ENCODE measurements around the gene ARL14EP. TPM values are rescaled to one million over a fixed set of nuclear protein-coding genes. Genes with fewer than 3 reads are reported as not detected.

ARL14EP gene
- total RNA-seq, 1 experiment from 2014 or later: 22.1 TPM

DNA sequence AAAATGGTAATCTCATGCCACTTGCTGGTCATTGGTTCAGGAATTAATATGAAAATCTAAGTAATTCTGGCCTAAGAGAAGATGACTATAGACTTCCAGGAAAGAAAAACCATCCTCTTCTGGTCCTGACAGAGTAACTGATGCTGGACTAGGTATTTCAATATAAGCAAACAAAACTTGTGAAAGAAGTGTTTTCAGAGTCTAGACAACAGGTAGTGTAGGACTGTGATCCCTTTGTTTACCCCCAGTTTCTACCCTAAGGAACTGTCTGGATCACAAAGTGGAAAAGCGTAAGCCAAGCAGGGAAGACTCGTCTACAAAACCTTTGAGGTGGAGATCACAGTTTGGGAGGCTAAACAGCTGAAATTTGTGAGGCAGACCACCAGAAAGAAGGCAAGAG is 30.4 kb upstream of the ARL14EP start:
- BruUV-seq (replicated peaks): no TSS peak
- TF ChIP-seq, protein P1, sequence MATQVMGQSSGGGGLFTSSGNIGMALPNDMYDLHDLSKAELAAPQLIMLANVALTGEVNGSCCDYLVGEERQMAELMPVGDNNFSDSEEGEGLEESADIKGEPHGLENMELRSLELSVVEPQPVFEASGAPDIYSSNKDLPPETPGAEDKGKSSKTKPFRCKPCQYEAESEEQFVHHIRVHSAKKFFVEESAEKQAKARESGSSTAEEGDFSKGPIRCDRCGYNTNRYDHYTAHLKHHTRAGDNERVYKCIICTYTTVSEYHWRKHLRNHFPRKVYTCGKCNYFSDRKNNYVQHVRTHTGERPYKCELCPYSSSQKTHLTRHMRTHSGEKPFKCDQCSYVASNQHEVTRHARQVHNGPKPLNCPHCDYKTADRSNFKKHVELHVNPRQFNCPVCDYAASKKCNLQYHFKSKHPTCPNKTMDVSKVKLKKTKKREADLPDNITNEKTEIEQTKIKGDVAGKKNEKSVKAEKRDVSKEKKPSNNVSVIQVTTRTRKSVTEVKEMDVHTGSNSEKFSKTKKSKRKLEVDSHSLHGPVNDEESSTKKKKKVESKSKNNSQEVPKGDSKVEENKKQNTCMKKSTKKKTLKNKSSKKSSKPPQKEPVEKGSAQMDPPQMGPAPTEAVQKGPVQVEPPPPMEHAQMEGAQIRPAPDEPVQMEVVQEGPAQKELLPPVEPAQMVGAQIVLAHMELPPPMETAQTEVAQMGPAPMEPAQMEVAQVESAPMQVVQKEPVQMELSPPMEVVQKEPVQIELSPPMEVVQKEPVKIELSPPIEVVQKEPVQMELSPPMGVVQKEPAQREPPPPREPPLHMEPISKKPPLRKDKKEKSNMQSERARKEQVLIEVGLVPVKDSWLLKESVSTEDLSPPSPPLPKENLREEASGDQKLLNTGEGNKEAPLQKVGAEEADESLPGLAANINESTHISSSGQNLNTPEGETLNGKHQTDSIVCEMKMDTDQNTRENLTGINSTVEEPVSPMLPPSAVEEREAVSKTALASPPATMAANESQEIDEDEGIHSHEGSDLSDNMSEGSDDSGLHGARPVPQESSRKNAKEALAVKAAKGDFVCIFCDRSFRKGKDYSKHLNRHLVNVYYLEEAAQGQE (IDR thresholded peaks at IDR 0.05; ENCODE audit: insufficient read depth in 1 of 2, low read depth in 2 of 2, low read length in 1 of 2): no peak
- TF ChIP-seq, protein P2, sequence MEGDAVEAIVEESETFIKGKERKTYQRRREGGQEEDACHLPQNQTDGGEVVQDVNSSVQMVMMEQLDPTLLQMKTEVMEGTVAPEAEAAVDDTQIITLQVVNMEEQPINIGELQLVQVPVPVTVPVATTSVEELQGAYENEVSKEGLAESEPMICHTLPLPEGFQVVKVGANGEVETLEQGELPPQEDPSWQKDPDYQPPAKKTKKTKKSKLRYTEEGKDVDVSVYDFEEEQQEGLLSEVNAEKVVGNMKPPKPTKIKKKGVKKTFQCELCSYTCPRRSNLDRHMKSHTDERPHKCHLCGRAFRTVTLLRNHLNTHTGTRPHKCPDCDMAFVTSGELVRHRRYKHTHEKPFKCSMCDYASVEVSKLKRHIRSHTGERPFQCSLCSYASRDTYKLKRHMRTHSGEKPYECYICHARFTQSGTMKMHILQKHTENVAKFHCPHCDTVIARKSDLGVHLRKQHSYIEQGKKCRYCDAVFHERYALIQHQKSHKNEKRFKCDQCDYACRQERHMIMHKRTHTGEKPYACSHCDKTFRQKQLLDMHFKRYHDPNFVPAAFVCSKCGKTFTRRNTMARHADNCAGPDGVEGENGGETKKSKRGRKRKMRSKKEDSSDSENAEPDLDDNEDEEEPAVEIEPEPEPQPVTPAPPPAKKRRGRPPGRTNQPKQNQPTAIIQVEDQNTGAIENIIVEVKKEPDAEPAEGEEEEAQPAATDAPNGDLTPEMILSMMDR (IDR thresholded peaks at IDR 0.05): no peak
- TF ChIP-seq TCF7L2 (IDR thresholded peaks at IDR 0.05; ENCODE audit: low read depth, low read length) (no peak), SIN3A (IDR thresholded peaks at IDR 0.05; ENCODE audit: borderline replicate concordance, insufficient read depth, low read depth, low read length) (no peak), POLR2AphosphoS5 (IDR thresholded peaks at IDR 0.05; ENCODE audit: low read depth, low read length) (no peak)
- no peaks in the 10 kb centered on the region for H3K9me3 ChIP-seq (ENCODE audit: control insufficient read depth, insufficient read depth, low read depth, low read length)

DNA sequence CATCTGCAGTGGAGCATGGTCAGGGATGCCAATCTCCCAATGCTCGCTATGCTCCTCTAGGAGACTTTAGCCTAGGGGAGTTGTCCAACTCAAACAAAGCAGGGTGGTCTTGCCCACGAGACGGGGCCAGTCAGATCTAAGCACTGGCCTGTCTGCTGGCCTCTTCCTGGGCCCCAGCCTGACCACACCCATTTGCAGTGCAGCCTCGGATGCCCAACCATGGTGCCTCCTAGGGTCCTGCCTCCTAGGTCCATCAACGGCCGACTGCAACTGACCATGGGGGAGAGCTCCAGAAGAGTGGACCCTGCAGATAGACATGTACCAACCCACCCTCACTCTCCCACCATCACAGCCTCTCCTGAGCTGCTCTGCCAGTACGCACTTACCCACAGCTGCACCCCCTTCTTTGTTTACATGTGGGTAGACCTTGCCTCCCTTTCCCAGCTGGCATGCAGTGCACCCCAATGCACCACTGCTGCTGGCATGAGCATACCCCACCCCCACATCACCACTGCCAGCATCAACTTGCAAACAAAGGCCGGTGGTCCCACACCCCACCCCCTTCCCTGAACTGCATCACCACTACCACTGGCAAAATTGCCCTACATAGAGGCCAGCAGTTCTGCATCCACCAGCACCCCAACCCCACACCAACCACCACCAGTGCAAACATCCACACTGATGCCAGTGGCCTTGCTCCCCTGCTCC is 27.6 kb upstream of the ARL14EP start:
- ATAC-seq: no peak
- H3K27ac ChIP-seq (ENCODE audit: low read length): no peak overlapping the region
- POLR2A ChIA-PET: interaction anchor here (0.7 kb wide), 1 partner anchor 35 kb away, joined by 4 read pairs; no protein-coding TSS in a partner anchor

More for the DNA sequence above, 30.4 kb upstream of the ARL14EP start:
- no peak for DNase-seq (ENCODE audit: low read depth, low spot score)
- no peak for ATAC-seq
- no peaks in the 10 kb centered on the region for H3K4me1 ChIP-seq (ENCODE audit: control insufficient read depth, insufficient read depth, low read length)
- CTCF ChIA-PET: no interaction called here
- H3K27ac ChIP-seq (ENCODE audit: low read length): no peak overlapping the region
- no peaks in the 10 kb centered on the region for H3K27me3 ChIP-seq (ENCODE audit: control insufficient read depth, insufficient read depth, low read length)
- in situ Hi-C loops (cut with HindIII; ENCODE audit: low pct_unique_long_range_greater_than_20kb, low sequenced_read_pairs): no loop called here
- no peaks in the 10 kb centered on the region for H3K36me3 ChIP-seq (ENCODE audit: control insufficient read depth, insufficient read depth, low read length)
- H3K4me3 ChIP-seq (ENCODE audit: low read depth in 2 of 2, low read length in 2 of 2): no peak overlapping the region
- POLR2A ChIA-PET: no interaction called here
- intact Hi-C loops (cut with micrococcal nuclease; ENCODE audit: unreplicated experiment): no loop called here

More for the DNA sequence above, 27.6 kb upstream of the ARL14EP start:
- Histone ChIP-seq H3K9me3 (ENCODE audit: control insufficient read depth, insufficient read depth, low read depth, low read length) (no peaks in the 10 kb centered on the region), H3K4me3 (ENCODE audit: low read depth in 2 of 2, low read length in 2 of 2) (no peak overlapping the region), H3K36me3 (ENCODE audit: control insufficient read depth, insufficient read depth, low read length) (no peaks in the 10 kb centered on the region), H3K27me3 (ENCODE audit: control insufficient read depth, insufficient read depth, low read length) (no peaks in the 10 kb centered on the region), H3K4me1 (ENCODE audit: control insufficient read depth, insufficient read depth, low read length) (no peaks in the 10 kb centered on the region)
- in situ Hi-C loops (cut with HindIII; ENCODE audit: low pct_unique_long_range_greater_than_20kb, low sequenced_read_pairs): no loop called here
- no TSS peak for BruUV-seq (replicated peaks)
- no peak for DNase-seq (ENCODE audit: low read depth, low spot score)
- CTCF ChIA-PET: no interaction called here
- TF ChIP-seq SIN3A (IDR thresholded peaks at IDR 0.05; ENCODE audit: borderline replicate concordance, insufficient read depth, low read depth, low read length): no peak
- TF ChIP-seq TCF7L2 (IDR thresholded peaks at IDR 0.05; ENCODE audit: low read depth, low read length): no peak
- TF ChIP-seq POLR2AphosphoS5 (IDR thresholded peaks at IDR 0.05; ENCODE audit: low read depth, low read length): no peak
- TF ChIP-seq, protein P1 (IDR thresholded peaks at IDR 0.05; ENCODE audit: insufficient read depth in 1 of 2, low read depth in 2 of 2, low read length in 1 of 2): no peak
- TF ChIP-seq, protein P2 (IDR thresholded peaks at IDR 0.05): no peak
- intact Hi-C loops (cut with micrococcal nuclease; ENCODE audit: unreplicated experiment): no loop called here

Measured in Panc1 (cell line).